Stimulated activated CD8-positive, alpha-beta memory T cell treated with anti-CD3 and anti-CD28 coated beads, Interleukin-7, amount 100 ng/mL, for 24 hours (primary cell): ENCODE results near the gene FERMT2.

ENCODE experiments used
- DNase-seq: peaks from one replicate; pipeline ENCODE4 v3.0.0-alpha.2; 2020; ENCODE audit warnings: low read depth

The FERMT2 gene

GRCh38 chr14:52862632-52863333 lies 88.1 kb downstream of the FERMT2 start:
- DNase-seq: no peak

GRCh38 chr14:52861403-52861802 lies 89.4 kb downstream of the FERMT2 start:
- no peak for DNase-seq

GRCh38 chr14:52860910-52861309 lies 89.9 kb downstream of the FERMT2 start:
- DNase-seq: no peak

GRCh38 chr14:52860209-52860608 lies 90.6 kb downstream of the FERMT2 start:
- DNase-seq: no peak

- DNase-seq: no peak
These were observed 94.7 kb downstream of the FERMT2 start for GRCh38 chr14:52856139-52856538.

GRCh38 chr14:52853522-52853854 lies 97.4 kb downstream of the FERMT2 start:
- DNase-seq: no peak

GRCh38 chr14:52852810-52853521 lies 97.9 kb downstream of the FERMT2 start:
- no peak for DNase-seq

- DNase-seq: no peak
These were observed 100.4 kb downstream of the FERMT2 start for GRCh38 chr14:52850451-52850909.

- no peak for DNase-seq
These were observed 102.2 kb downstream of the FERMT2 start for GRCh38 chr14:52848626-52849025.

GRCh38 chr14:52846591-52846990 lies 104.3 kb downstream of the FERMT2 start:
- DNase-seq: no peak

GRCh38 chr14:52845081-52845480 lies 105.8 kb downstream of the FERMT2 start:
- DNase-seq: no peak

GRCh38 chr14:52844262-52845060 lies 106.4 kb downstream of the FERMT2 start:
- no peak for DNase-seq

GRCh38 chr14:52840877-52841276 lies 110.0 kb downstream of the FERMT2 start:
- no peak for DNase-seq

- no peak for DNase-seq
These were observed 113.4 kb downstream of the FERMT2 start for GRCh38 chr14:52837451-52837850.

GRCh38 chr14:52836063-52836462 lies 114.8 kb downstream of the FERMT2 start:
- no peak for DNase-seq

GRCh38 chr14:52835122-52835903 lies 115.5 kb downstream of the FERMT2 start:
- DNase-seq: no peak

- no peak for DNase-seq
These were observed 116.4 kb downstream of the FERMT2 start for GRCh38 chr14:52834440-52834842.

- DNase-seq: no peak
These were observed 117.0 kb downstream of the FERMT2 start for GRCh38 chr14:52833891-52834290.

- no peak for DNase-seq
These were observed 121.2 kb downstream of the FERMT2 start for GRCh38 chr14:52829527-52830185.

- DNase-seq: no peak
These were observed 123.4 kb downstream of the FERMT2 start for GRCh38 chr14:52827426-52827825.

- no peak for DNase-seq
These were observed 125.8 kb downstream of the FERMT2 start for GRCh38 chr14:52825085-52825484.

- no peak for DNase-seq
These were observed 126.4 kb downstream of the FERMT2 start for GRCh38 chr14:52824462-52824861.
